C4-2B (cell line): ENCODE results near the gene HRH1.

Experiments
- CTCF ChIP-seq: fragments of 450-650 bp; conservative IDR thresholded peaks from 2 replicates; pipeline ENCODE4 v1.5.1; 2017; ENCODE audit warnings: mild to moderate bottlenecking
- ZFX ChIP-seq: fragments of 450-650 bp; IDR thresholded peaks from 2 replicates; pipeline ENCODE4 v1.6.1; 2017

- no peak for TF ChIP-seq CTCF
- no peak for TF ChIP-seq ZFX
These were observed 96.9 kb downstream of the HRH1 start for GRCh38 chr3:11250902-11251806.
